Testis (tissue), 2 donors: ENCODE data around the gene ZNF219.

Experiments
- CTCF ChIP-seq, 3 experiments: fragments of 450-650 bp in 2 of 3; fragments of 200-600 bp in 1 of 3; sonication (generic) in 1 of 3; IDR thresholded peaks; one replicate each; pipeline ENCODE4 v1.5.1; 2016 to 2019; ENCODE audit warnings: antibody characterized with exemption in 3 of 3, mild to moderate bottlenecking in 2 of 3, moderate library complexity in 1 of 3
- POLR2A ChIP-seq: fragments of 450-650 bp; IDR thresholded peaks from one replicate; pipeline ENCODE4 v1.6.1; 2017; ENCODE audit warnings: antibody characterized with exemption, mild to moderate bottlenecking, moderate library complexity

GRCh38 chr14:21081521-21082142, 16.8 kb downstream of the ZNF219 start:
- TF ChIP-seq POLR2A = no peak
- TF ChIP-seq CTCF (IDR thresholded peaks at IDR 0.05) = no peak
